CD4-positive, alpha-beta T cell treated with Interleukin-15 for 1 hour (primary cell): ENCODE results near the gene GHRHR.
A peak's percentile ranks its signal among the peaks of the same experiment; 100 is the strongest.

Source experiments
- DNase-seq: peaks from one replicate; pipeline ENCODE4 v3.0.0-alpha.2; 2020

Gene GHRHR

DNA sequence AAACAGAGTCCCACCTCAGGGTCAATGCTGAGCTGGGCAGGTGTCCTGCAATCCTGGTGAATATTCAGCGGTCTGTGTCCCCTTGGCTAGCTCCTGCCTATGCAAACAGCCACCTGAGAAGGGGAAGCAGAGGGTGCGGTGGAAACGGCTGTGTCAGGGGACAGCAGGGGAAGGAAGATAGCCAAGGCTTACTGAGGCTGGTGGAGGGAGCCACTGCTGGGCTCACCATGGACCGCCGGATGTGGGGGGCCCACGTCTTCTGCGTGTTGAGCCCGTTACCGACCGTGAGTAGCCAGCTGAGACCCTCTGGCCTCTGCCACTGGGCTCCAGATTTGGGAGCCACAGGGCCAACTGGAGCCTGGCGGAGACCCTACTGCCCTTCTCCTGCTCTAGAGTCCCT is at the start of gene GHRHR:
Gene GHRHR, plus strand, starts transcription at position 112 of the 400 bp plus-strand sequence. Its CDS starts 116 bp downstream, at position 228.
- DNase-seq: no peak

DNA sequence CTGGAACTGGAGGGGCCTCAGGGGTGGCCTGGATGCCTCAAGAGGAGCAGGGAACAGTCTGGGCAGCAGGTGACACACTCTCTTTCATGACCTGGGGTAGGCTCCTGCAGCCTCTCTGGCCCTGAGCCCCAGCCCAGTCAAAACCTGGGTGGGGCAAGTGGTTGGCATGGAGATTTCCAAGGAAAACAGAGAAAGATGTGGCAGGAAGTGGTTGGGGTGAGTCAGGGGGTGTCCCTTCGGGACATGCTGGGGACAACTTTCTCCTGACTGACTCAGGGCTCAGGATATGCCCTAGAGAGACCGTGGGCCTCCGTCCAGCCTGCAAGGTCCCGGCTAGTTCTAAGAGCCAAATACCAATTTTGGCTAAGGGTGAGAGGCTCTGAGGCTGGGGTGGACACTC is 49.2 kb upstream of the GHRHR start:
- no peak for DNase-seq

DNA sequence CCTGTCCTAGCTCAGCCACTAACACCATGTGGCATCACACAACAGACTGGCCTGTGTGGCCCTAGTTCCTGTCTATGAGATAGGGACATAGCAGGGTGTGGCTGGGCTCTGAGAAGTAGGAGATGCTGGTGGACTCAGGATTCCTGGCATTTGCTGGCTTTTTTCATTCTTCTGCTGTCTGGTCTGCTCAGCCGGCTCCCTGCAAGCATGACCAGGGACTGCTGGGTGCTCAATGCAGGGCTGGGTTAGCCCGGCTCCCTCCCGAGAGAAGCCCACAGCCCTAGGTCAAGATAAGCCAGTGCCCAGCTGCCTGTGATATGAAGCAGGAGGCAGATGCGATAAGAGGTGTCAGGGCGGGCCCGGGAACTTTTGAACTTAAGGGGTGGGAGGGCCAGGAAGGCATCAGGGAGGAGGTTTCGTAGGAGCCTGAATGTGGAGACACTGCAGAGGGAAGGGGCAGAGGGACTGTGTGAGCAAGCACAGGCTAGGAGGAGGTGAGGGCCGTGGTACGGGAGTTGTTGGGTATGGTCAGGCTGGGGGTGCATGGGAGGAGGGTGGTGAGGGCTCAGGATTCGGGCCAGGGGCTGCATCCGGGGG is 48.6 kb upstream of the GHRHR start:
- no peak for DNase-seq

DNA sequence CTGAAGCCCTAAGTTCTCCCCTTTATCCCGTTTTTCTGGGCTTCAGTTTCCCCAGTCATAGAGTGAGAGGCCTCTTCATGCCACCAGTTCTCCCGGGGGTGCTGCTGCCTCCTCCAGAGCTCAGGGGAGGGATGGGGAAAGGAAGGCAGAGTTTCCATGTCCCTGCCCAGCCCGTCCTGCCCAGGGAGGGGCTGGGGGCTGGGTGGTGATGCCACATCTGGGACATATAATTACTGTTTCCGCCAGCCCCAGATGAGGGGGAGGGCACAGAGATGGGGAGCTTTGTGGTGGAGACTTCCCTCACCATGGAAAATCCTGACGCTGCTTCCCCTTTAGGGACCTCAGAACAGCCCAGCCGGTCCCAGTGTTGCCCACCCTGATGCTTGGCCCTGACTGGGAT is 48.0 kb upstream of the GHRHR start:
- DNase-seq: no peak

DNA sequence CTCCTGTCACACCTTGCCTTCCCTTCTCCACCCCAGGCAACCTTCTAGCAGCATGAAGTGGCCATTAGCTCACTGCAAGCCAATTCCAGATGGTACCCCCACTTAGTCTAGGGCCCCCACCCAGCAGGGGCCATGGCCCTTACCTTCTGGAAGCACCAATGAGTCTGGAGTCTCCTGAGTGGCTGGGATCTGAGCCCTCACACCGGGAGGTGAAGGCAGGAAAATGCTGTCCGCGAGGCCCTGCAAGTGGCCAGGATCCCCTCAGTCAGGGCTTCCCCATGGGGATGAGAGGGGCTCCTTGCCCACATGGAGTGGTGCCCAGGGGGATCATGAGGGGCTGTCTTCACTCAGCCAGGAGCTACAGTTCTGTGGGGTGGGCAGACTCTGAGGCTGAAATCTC is 47.5 kb upstream of the GHRHR start:
- DNase-seq: no peak

DNA sequence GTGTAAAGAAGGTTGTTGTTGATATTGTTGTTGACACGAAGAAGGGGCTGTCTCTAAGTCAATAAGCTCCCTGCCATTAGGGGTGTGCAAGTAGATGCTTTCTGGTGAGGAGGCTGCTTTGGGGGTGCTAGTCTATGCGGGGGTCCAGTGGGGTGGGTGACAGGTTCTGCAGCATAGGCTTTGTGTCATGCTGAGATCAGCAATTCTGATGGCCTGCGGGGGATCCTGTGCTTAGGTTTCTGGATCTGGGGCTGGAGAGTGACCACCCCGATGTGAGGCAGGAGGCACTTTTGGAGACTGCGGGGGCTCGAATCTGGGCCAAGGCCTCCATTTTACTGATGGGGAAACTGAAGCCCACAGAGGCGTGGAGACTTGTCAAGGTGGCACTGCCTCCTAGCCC is 47.0 kb upstream of the GHRHR start:
- no peak for DNase-seq

DNA sequence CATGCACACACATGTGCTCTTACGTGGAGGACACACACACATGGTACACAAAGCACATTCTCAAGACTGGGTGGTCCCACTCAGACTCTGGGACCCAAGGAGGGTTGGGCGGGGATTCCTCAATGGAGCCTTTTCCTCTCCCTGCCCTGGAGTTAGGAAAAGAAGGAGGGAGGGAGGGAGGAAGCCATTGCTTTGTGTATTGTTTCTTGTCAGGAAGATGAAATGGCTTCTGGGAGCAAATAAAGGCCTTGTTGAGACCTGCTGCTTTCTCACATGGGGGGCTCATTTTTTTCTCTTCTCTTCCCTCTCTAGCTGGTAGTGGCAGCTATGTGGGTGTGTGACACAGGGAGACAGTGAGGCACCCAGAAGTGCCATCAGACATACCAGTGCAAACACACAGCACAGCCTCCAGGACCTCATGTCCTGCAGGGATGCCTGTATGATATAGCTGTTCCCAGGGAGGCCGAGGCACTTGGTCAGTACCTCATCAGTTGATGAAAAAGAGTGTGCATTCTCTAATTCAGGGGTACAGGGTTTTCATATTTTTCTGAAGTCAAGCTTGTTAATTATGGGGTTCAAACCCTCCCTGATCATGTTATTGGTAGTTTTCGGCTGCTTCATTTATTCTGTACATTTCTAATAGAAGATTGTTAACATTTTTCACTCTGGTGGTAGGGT is 46.4 kb upstream of the GHRHR start:
- no peak for DNase-seq

DNA sequence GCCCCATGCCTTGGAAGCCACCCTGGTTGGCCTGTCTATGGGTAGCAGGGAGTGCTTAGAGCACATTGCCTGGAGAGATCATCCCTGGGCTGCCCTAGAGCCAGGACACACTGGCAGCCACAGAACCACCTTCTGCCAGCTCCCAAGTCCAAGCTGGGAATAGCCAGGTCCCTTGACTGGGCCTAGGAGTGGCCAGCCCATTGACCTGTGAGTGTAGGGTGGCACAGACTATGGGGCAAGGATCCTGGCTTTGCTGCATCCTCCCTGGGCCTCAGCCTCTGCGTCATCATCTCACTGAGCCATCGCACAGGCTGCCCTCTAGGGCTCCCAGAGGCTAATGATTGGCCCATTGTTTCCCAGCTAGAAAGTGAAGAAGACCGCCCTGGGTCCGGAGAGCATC is 45.1 kb upstream of the GHRHR start:
- DNase-seq: no peak

DNA sequence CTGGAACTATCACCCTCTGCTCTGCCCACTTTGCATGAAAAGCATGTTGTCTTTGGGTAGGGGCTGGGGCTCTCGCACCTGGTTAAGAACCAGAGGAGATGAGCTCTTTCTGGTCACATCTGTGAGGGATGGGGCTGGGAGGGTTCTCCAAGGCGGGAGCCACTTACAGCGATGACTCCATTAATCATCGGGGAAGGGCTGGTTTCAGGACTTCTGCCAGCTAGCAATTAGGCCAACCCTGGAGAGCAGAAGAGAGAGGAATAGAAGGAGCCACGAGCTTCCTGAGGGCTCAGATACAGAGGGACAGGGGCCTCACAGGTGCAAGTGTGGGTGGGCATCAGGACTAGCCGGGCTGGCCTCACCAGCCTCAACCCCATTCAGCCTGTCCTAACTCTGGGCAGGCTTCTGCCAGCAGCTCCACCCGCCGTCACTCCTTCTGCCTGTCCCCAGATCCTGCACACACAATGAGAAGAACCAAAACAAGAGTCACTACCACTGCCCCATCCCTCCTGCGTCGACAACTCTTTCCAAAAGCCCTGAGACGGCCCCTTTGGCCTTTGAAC is 43.7 kb upstream of the GHRHR start:
- DNase-seq: peak; percentile 4

DNA sequence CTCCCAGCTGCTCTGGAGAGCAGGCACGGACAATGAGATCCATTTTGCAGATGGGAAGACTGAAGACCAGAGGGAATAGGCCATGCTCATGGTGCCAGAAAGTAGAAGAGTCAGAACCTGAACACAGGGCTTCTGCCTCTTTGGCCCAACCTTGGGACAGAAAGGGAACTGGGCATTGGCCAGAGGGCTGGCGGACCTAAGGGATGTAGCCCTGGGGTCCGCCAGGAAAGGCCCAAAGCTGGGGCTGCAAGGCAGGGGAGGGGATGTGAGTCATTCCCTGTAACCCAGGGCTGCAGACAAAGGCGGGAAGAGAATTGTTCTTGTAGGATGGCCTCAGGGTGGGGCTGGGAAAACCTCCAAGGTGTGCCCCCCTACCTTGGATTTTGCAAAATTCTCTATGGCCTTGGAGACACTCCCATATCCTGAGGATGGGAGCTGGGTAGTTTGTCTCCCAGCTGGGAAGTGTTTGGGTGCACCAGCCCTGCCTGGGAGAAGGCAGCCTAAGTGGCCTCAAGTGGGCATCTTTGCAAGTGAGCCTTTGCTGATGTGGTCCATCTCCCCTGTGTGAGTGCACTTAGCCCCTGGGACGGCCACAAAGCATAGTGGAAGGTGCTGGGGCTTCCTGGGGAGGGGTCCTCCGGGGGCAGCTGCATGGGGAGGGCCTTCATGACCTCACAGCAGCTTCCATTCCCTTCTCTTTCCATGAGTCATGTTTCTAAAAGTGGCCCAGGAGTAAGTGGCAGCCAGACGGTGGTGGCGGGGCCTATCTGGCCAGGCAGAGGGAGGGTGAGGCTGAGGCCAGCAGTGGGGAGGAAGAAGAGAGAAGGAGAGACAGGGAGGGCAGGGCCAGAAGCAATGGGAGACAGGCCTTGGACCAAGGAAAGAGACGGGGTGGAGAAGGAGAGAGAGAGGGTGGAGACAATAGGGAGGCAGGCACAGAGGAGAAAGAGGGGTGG is 42.9 kb upstream of the GHRHR start:
- peak; percentile 13 for DNase-seq

DNA sequence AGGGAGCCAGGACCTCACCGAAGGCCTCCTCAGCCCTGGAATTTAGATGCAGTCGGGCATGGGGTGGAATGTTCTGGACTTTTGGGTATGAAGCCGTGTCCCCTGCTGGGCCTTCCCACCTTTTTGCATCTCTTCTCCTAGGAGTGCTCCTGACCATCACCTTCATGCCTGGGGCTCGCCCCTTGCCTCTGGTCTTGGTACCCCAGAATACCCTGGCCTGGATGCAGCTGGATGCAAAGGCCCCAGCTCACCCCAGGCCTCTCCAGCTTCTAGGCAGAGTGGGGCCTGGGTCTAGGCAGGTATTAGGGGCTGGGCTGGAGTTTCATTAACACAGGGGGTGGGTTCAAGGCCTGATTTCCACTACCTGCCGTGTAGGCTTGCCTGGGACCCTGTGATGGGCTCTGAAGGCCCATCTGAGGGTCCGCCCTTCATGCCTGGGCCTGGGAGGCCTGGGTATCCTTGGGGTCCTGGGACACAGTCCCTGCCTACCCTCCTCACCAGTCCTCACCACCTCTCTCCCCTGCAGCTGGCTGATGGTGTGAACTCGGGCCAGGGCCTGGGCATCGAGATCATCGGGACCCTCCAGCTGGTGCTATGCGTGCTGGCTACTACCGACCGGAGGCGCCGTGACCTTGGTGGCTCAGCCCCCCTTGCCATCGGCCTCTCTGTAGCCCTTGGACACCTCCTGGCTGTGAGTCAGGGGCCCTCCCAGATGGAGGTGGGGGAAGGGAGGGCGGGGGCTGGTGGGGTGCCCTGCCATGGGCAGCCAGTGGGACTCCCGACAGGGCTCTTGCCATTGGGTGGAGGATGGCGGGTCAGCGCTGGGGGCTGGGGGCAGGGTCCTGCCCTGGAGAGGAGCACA is 42.0 kb upstream of the GHRHR start:
- DNase-seq: no peak

DNA sequence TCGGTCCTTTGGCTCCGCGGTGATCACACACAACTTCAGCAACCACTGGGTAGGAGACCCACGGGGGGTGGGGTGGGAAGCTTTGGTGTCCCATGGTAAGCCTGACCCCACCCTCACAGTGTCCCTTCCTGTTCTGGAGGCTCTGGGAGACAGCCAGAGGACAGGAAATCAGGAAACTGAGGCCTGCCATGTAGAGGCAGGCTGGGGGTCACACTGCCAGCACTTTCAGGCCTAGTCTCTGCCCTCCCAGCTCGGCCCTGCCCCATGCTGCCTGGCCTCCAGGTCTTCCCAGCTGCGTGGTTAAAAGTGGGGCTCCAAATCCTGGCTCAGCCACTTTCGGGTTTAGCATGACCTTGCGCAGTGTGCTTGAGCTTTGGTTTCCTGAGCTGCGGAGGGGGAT is 41.2 kb upstream of the GHRHR start:
- DNase-seq: no peak

DNA sequence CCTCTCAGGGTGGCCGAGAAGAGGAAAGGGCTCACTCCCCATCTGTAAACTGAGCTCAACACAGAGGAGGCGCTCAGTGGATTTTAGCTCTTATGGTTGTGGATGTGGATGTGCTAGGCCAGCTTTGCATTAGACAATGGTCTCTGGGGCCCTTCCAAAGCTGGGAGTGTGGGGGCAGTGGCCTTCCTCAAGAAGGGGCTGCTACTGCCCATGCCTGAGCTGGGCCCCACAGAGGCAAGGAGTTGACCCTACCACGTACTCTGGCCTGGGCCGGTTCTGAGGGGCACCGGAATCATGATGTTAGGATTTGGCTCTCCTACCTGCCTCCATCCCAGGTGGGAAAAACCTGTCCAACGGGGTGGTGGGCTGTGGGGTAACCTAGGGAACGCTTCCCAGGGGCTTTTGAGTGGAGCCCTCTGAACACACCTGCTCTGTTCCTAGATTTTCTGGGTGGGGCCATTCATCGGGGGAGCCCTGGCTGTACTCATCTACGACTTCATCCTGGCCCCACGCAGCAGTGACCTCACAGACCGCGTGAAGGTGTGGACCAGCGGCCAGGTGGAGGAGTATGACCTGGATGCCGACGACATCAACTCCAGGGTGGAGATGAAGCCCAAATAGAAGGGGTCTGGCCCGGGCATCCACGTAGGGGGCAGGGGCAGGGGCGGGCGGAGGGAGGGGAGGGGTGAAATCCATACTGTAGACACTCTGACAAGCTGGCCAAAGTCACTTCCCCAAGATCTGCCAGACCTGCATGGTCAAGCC is 40.6 kb upstream of the GHRHR start:
- no peak for DNase-seq

DNA sequence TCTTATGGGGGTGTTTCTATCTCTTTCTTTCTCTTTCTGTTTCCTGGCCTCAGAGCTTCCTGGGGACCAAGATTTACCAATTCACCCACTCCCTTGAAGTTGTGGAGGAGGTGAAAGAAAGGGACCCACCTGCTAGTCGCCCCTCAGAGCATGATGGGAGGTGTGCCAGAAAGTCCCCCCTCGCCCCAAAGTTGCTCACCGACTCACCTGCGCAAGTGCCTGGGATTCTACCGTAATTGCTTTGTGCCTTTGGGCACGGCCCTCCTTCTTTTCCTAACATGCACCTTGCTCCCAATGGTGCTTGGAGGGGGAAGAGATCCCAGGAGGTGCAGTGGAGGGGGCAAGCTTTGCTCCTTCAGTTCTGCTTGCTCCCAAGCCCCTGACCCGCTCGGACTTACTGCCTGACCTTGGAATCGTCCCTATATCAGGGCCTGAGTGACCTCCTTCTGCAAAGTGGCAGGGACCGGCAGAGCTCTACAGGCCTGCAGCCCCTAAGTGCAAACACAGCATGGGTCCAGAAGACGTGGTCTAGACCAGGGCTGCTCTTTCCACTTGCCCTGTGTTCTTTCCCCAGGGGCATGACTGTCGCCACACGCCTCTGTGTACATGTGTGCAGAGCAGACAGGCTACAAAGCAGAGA is 39.9 kb upstream of the GHRHR start:
- no peak for DNase-seq

DNA sequence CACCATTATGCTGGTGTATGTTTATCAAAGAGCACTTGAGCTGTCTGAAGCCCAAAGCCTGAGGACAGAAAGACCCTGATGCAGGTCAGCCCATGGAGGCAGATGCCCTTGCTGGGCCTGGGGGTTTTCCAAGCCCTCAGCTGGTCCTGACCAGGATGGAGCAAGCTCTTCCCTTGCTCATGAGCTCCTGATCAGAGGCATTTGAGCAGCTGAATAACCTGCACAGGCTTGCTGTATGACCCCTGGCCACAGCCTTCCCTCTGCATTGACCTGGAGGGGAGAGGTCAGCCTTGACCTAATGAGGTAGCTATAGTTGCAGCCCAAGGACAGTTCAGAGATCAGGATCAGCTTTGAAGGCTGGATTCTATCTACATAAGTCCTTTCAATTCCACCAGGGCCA is 39.1 kb upstream of the GHRHR start:
- DNase-seq: no peak

DNA sequence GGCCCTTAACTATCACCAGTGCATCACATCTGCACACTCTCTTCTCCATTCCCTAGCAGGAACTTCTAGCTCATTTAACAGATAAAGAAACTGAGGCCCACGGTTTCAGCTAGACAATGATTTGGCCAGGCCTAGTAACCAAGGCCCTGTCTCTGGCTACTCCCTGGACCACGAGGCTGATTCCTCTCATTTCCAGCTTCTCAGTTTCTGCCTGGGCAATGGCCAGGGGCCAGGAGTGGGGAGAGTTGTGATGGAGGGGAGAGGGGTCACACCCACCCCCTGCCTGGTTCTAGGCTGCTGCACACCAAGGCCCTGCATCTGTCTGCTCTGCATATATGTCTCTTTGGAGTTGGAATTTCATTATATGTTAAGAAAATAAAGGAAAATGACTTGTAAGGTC is 38.6 kb upstream of the GHRHR start:
- DNase-seq: no peak

DNA sequence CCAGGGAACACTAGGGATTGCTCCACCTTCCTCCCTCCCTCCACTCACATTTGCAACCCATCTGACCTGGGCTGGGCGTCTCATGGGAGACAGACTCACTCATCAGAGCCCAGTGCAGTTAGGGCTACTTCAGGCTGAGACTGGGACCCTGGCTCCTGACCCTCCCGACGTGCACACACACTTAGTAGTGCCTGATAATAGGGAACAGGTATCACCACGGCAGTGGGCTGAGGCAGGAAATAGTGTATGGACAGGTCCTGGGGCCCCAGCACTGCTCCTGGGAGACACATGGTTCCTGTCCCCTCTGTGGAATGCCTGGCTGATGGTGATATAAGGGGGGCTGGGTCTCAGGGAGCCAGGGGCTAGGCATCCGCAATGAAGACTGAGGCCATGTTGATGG is 37.8 kb upstream of the GHRHR start:
- DNase-seq: no peak

DNA sequence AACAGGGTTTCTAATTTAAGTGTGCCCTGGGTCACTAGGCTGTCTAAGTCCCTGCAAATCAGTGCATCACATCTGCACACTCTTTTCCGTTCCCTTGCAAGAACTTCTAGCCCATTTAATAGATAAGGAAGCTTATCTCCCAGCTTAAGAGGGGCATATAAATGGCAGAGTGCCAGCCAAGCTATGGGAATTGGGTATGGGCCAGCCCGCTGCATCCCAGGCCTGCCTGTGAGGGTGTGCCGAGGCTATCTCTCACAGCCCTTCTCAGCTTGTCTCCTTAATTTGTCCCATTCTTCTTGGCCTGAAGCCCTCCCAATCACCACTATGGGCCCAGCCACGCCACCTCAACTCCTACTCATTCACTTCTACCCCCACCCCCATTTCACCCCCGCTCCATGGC is 37.4 kb upstream of the GHRHR start:
- no peak for DNase-seq

DNA sequence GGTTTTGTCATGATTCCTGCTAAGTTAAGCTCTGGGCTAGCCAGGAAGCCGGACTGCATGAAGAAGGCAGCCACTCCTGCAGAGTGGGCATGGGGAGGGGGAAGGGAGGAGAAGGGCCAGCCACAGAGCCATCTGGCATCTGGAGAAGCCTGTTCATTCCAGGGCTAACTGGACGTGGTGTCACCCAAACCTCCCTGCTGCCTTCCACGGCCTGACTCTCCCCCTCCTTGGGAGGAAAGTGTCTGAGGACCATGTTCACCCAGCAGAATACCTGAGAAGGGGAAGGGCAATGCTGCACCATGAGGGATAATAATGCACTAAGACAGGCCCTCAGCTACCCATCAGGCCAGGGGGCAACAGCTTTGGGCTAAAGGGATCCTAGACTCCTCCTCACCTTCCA is 36.7 kb upstream of the GHRHR start:
- no peak for DNase-seq

DNA sequence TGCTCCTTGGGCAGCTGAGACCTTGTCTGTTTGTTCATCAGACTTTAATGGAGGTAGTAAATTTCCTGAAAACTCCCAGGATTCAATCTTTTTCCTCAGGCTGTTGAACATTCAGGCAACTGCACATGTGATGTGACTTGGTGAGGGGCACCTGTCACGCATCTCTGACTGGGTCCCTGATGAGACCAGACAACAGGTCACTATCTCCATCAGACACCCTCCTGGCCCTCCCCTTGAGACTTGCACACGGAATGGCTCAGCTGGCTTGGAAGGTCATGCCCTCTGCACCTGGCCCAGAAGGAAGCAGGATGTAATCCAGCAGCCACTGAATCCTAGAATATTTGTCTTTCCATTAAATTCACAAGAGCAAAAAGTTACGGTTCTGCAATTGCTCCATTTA is 36.2 kb upstream of the GHRHR start:
- no peak for DNase-seq

DNA sequence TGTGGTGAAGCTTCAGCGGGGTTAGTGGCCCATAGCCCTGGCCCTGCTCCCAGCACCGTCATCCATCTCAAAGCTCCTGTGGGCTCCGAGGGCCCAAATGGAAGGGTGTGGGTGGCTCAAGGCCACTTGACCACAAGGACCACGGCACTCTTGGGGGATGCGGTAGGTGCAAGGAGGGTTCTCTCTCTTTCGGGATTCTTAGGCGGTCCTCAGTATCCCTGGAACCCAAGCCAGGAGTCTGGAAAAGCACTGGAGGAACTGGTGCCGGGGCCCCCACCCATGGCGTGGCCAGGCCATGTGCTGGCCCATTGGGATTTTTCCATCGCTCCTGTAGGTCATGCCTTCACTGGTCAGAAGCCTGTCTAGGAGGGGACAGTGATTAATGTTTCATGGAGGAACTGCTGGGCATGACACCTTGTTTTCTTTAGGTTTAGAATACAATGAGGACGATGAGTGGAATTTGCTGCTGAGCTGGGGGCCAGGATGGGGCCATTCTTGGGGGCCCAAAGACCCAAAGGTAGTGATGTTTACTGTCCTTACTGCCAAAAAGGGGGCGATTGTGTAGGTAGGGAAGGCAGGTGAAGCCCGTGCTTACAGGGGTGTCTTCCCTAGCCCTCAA is 35.4 kb upstream of the GHRHR start:
- no peak for DNase-seq
